ENCODE measurements around the gene GAB2. TPM values are rescaled to one million over a fixed set of nuclear protein-coding genes. Genes with fewer than 3 reads are reported as not detected.

The GAB2 gene
- total and polyA plus RNA-seq, 2 of the 13 experiments (the other 11 are each of a cell fraction or from before 2014, with no cell fraction given), result 4.1 to 8.6 TPM

- DNase-seq (ENCODE audit: low spot score) (no peak), ATAC-seq (no peak), FAIRE-seq (no peak)
- H3K9ac ChIP-seq (ENCODE audit: insufficient read depth, low read depth, low read length), result no peak overlapping the region
- ChIA-PET CTCF (ENCODE audit: low intra/inter-chr PET ratio, low total read pairs) (no interaction called here), POLR2A (interaction anchor here (1.4 kb wide), 1 partner anchor 35 kb away, joined by 3 read pairs; no protein-coding TSS in a partner anchor)
- intact Hi-C loops (cut with micrococcal nuclease; ENCODE audit: unreplicated experiment), result no loop called here
- no peaks in the 10 kb centered on the region for H3K36me3 ChIP-seq (replicated peaks in 1 of 2; ENCODE audit: control insufficient read depth in 1 of 2, insufficient read depth in 2 of 2, low read length in 2 of 2)
- no peaks in the 10 kb centered on the region for H3K27me3 ChIP-seq (ENCODE audit: control insufficient read depth in 1 of 2, insufficient read depth in 2 of 2, low read length in 2 of 2)
- H3K79me2 ChIP-seq (ENCODE audit: insufficient read depth, low read length), result no peaks in the 10 kb centered on the region
- no peaks in the 10 kb centered on the region for H4K20me1 ChIP-seq (ENCODE audit: insufficient read depth, low read length)
- no peak overlapping the region for H3K27ac ChIP-seq (ENCODE audit: extremely low read length, insufficient read depth, low read length)
- no TSS peak for BruUV-seq (replicated peaks)
- in situ Hi-C loops (cut with HindIII; ENCODE audit: extremely low pct_ligation_motif_present, low pct_unique_long_range_greater_than_20kb), result no loop called here
- H2AFZ ChIP-seq (ENCODE audit: low read length), result no peak overlapping the region
- no peaks in the 10 kb centered on the region for H3K9me3 ChIP-seq (ENCODE audit: low read length)
- H3K4me3 ChIP-seq (replicated peaks in 1 of 3; ENCODE audit: insufficient read depth in 1 of 3, low read depth in 2 of 3, low read length in 3 of 3), result no peak overlapping the region
- 98% methylated on average over 4 of the region's 4 CpGs for WGBS (ENCODE audit: low lambda C conversion rate)
- peaks cover 14% of the 10 kb centered on the region for H3K4me1 ChIP-seq (ENCODE audit: insufficient read depth, low read length)
- no peak overlapping the region for H3K4me2 ChIP-seq (ENCODE audit: low read depth, low read length)
- TF ChIP-seq DPF2 (CRISPR knock-in tag; IDR thresholded peaks at IDR 0.05; ENCODE audit: borderline replicate concordance, low read depth) (no peak), ZBTB33 (CRISPR knock-in tag; IDR thresholded peaks at IDR 0.05) (no peak), PPARG (CRISPR knock-in tag; conservative IDR thresholded peaks at IDR 0.05) (no peak), PRMT3 (CRISPR knock-in tag; IDR thresholded peaks at IDR 0.05; ENCODE audit: borderline replicate concordance, low read depth) (no peak), ZNF33A (CRISPR knock-in tag; IDR thresholded peaks at IDR 0.05; ENCODE audit: borderline replicate concordance) (no peak), ZFP41 (CRISPR knock-in tag; IDR thresholded peaks at IDR 0.05; ENCODE audit: borderline replicate concordance) (no peak), TP53 (CRISPR knock-in tag; conservative IDR thresholded peaks at IDR 0.05) (no peak), CENPX (CRISPR knock-in tag; IDR thresholded peaks at IDR 0.05) (no peak), ZNF407 (CRISPR knock-in tag; IDR thresholded peaks at IDR 0.05; ENCODE audit: not compliant biosample characterization) (no peak), ISL2 (CRISPR knock-in tag; IDR thresholded peaks at IDR 0.05) (no peak), NCOA5 (CRISPR knock-in tag; IDR thresholded peaks at IDR 0.05) (no peak)
These were observed 35.8 kb downstream of the GAB2 start for GRCh38 chr11:78381865-78382264.
